A549 (cell line): ENCODE data around the gene SAPCD1. TPM values are rescaled to one million over a fixed set of nuclear protein-coding genes. Genes with fewer than 3 reads are reported as not detected.

ENCODE experiments used
- ATAC-seq, 2 experiments: fragments of 200-7000 bp in 1 of 2; fragments of >200 bp in 1 of 2; cut with Nextera tagmentation in 1 of 2; cut with Tn5 transposase in 1 of 2; 3 replicates each; pipeline versions ENCODE4 v1.8.0 to v1.9.1; 2018 to 2020; ENCODE audit warnings: mild to moderate bottlenecking in 1 of 2, moderate library complexity in 1 of 2
- CTCF ChIA-PET: fragments of 300-600 bp; sonication (Branson Sonifier 250); formaldehyde crosslinking; extraction: SDS; loops from one replicate; lab custom pipeline; 2021; ENCODE audit warnings: antibody characterized with exemption, inconsistent platforms; lab: Yijun Ruan, JAX
- POLR2A ChIA-PET: fragments of 350-600 bp; formaldehyde crosslinking; extraction: SDS; loops from one replicate; lab custom pipeline; 2021; ENCODE audit warnings: antibody characterized with exemption, inconsistent platforms; lab: Yijun Ruan, JAX
- DNase-seq, 2 experiments: peaks; one replicate each; pipeline versions ENCODE4 v3.0.0 to v3.0.0-alpha.2; 2011 to 2016; ENCODE audit warnings: low read depth in 1 of 2, low spot score in 1 of 2
- FAIRE-seq: peaks from 2 replicates; lab custom pipeline; 2011; peaks lifted over from hg19 to GRCh38; lab: Jason Lieb, UNC
- H3K27ac ChIP-seq, 2 experiments: fragments of >200 bp; sonication (Bioruptor Twin); formaldehyde crosslinking; 3 replicates each; pipeline ENCODE4 v1.5.1; 2016 to 2017
- H3K4me1 ChIP-seq: fragments of >200 bp; sonication (Bioruptor Twin); formaldehyde crosslinking; 3 replicates; pipeline ENCODE4 v1.6.1; 2016
- H3K4me2 ChIP-seq: fragments of >200 bp; sonication (Bioruptor Twin); formaldehyde crosslinking; 3 replicates; pipeline ENCODE4 v1.6.1; 2016
- H3K4me3 ChIP-seq: fragments of >200 bp; sonication (Bioruptor Twin); formaldehyde crosslinking; 3 replicates; pipeline ENCODE4 v1.5.1; 2016
- H3K9me3 ChIP-seq: fragments of >200 bp; sonication (Bioruptor Twin); formaldehyde crosslinking; 3 replicates; pipeline ENCODE4 v1.6.1; 2016
- CBX8 ChIP-seq: fragments of 200-600 bp; sonication (generic); IDR thresholded peaks from 2 replicates; pipeline ENCODE4 v1.6.1; 2016
- CTCF ChIP-seq: fragments of >200 bp; sonication (Bioruptor Twin); formaldehyde crosslinking; IDR thresholded peaks from 3 replicates; pipeline ENCODE4 v1.5.1; 2016
- FOSB ChIP-seq: fragments of 250-450 bp; sonication (Bioruptor Pico); IDR thresholded peaks from 2 replicates; pipeline ENCODE4 v1.5.0; 2020; ENCODE audit warnings: mild to moderate bottlenecking, moderate library complexity
- FOSL2 ChIP-seq, 2 experiments: fragments of 450-650 bp in 1 of 2; fragments of >200 bp in 1 of 2; sonication (Bioruptor Twin) in 1 of 2; formaldehyde crosslinking; IDR thresholded peaks; 2 replicates each; pipeline versions ENCODE4 v1.5.0 to v1.6.1; 2016 to 2020; ENCODE audit warnings: mild to moderate bottlenecking in 1 of 2, moderate library complexity in 1 of 2
- HOXA7 ChIP-seq: fragments of 250-450 bp; sonication (Bioruptor Pico); IDR thresholded peaks from 2 replicates; pipeline ENCODE4 v1.5.0; 2020; ENCODE audit warnings: mild to moderate bottlenecking, moderate library complexity
- JUN ChIP-seq, 2 experiments: fragments of >200 bp; sonication (Bioruptor Twin); formaldehyde crosslinking; IDR thresholded peaks; 2 replicates in 1 of 2; 3 replicates in 1 of 2; pipeline ENCODE4 v1.6.1; 2016 to 2017
- KDM1A ChIP-seq: fragments of 200-600 bp; sonication (generic); IDR thresholded peaks from 2 replicates; pipeline ENCODE4 v1.6.1; 2016; ENCODE audit warnings: low read depth, mild to moderate bottlenecking
- MAZ ChIP-seq: fragments of 150-350 bp; IDR thresholded peaks from 2 replicates; pipeline ENCODE4 v1.6.1; 2014; ENCODE audit warnings: antibody characterized with exemption, low read depth, low read length, borderline replicate concordance
- NPAS2 ChIP-seq: fragments of 250-450 bp; sonication (Bioruptor Pico); IDR thresholded peaks from 2 replicates; pipeline ENCODE4 v1.8.0; 2022; ENCODE audit warnings: mild to moderate bottlenecking, moderate library complexity, borderline replicate concordance
- NR3C1 ChIP-seq: fragments of >200 bp; sonication (Bioruptor Twin); formaldehyde crosslinking; IDR thresholded peaks from 3 replicates; pipeline ENCODE4 v1.6.1; 2017
- PHF8 ChIP-seq: fragments of 200-600 bp; sonication (generic); IDR thresholded peaks from 2 replicates; pipeline ENCODE4 v1.6.1; 2016; ENCODE audit warnings: low read depth, mild to moderate bottlenecking, antibody characterized with exemption, moderate library complexity, borderline replicate concordance
- ZNF302 ChIP-seq: fragments of 250-450 bp; sonication (Bioruptor Pico); IDR thresholded peaks from 2 replicates; pipeline ENCODE4 v1.9.0; 2021; ENCODE audit warnings: inconsistent platforms, mild to moderate bottlenecking, moderate library complexity
- WGBS: methylation state at CpG from one replicate; pipeline ENCODE4 v1.1.6; 2017; ENCODE audit errors: missing lambda C conversion rate; 5-methylcytosine and 5-hydroxymethylcytosine counted together
- polyA plus RNA-seq, 4 experiments: library from polyadenylated mRNA; depleted of rRNA in 3 of 4; stranded (reverse); fragments of >200 nt; fragmentation: RNase III in 1 of 4; extraction: RNeasy Plus Mini Kit Qiagen cat#74134 plus additional on column Dnase treatment in 1 of 4; gene quantifications; 2 replicates in 3 of 4; 3 replicates in 1 of 4; pipeline ENCODE4 v1.2.3, GENCODE V29; 2011 to 2017
- TF ChIP-seq, protein P1 (sequence below): IDR thresholded peaks from 2 replicates; pipeline ENCODE4 v1.6.1; 2012
- TF ChIP-seq, protein P2 (sequence below): fragments of 250-450 bp; sonication (Bioruptor Pico); IDR thresholded peaks from 2 replicates; pipeline ENCODE4 v1.5.0; 2021; ENCODE audit warnings: mild to moderate bottlenecking, moderate library complexity, borderline replicate concordance

SAPCD1 gene
- polyA plus RNA-seq, 2 of the 4 experiments (the other 2 are of a cell fraction) = 5.8 to 6.9 TPM

GRCh38 chr6:31776989-31777666, 14.7 kb downstream of the SAPCD1 start, which contains the start of gene VWA7:
Gene VWA7, minus strand, starts transcription at chr6:31777328. Its CDS starts 549 bp downstream, at chr6:31776779.
- Histone ChIP-seq H3K27ac (peak within 1 kb of the TSS; percentile 70 to 86), H3K4me2 (peak within 1 kb of the TSS; percentile 89), H3K4me3 (0 out of 3 replicates have a peak within 1 kb of the TSS, but pooled peaks have one; percentile 21), H3K4me1 (peaks cover 32% of the 10 kb centered on the region)
- peak; percentile 74 to 79 for ATAC-seq
- CTCF ChIA-PET = interaction anchor here (0.7 to 1.7 kb wide), 6 partner anchors 10 to 53 kb away, joined by 3 to 5 read pairs (median 4); partner anchors contain the start of gene VARS1
- WGBS = 13% methylated on average over 6 of the region's 15 CpGs
- no peak for TF ChIP-seq FOSL2 (IDR thresholded peaks at IDR 0.05)
- TF ChIP-seq FOSL2 (CRISPR knock-in tag; IDR thresholded peaks at IDR 0.05) = peak; percentile 59
- TF ChIP-seq JUN (IDR thresholded peaks at IDR 0.05) = peak in 1 of 2 experiments; percentile 75; a peak in 2 of 5 replicates
- TF ChIP-seq PHF8 = no peak
- TF ChIP-seq, protein P1, sequence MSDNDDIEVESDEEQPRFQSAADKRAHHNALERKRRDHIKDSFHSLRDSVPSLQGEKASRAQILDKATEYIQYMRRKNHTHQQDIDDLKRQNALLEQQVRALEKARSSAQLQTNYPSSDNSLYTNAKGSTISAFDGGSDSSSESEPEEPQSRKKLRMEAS = peak; percentile 29; the same call in 1 of the 2 replicates
- TF ChIP-seq, all 56 proteins: peak for 3
- POLR2A ChIA-PET = interaction anchor here (0.5 to 1.1 kb wide), 5 partner anchors 30 to 112 kb away, joined by 3 to 7 read pairs (median 6); partner anchors contain the start of genes CLIC1, HSPA1A, HSPA1B and HSPA1L
- DNase-seq (peak; percentile 63 to 87), FAIRE-seq (no peak)
- H3K9me3 ChIP-seq = no peaks in the 10 kb centered on the region

- no peak for TF ChIP-seq CBX8
- Histone ChIP-seq H3K9me3 (no peaks in the 10 kb centered on the region), H3K27ac (peak overlapping the region; percentile 70 to 86), H3K4me3 (no peak overlapping the region), H3K4me1 (peaks cover 32% of the 10 kb centered on the region), H3K4me2 (peak overlapping the region; percentile 89)
- no peak for ATAC-seq
- ChIA-PET POLR2A (interaction anchor here (0.9 to 1.1 kb wide), 4 partner anchors 29 to 50 kb away, joined by 3 to 7 read pairs (median 6); partner anchors contain the start of genes CLIC1, HSPA1A, HSPA1B and HSPA1L), CTCF (interaction anchor here (0.7 to 1.7 kb wide), 7 partner anchors 8 to 96 kb away, joined by 3 to 5 read pairs (median 4); partner anchors contain the start of genes LY6G5C and VARS1)
- FAIRE-seq = no peak
- 100% methylated on average over 5 of the region's 5 CpGs for WGBS
- DNase-seq = no peak
Measured at GRCh38 chr6:31777667-31778050, 15.2 kb downstream of the SAPCD1 start.

GRCh38 chr6:31778193-31778592, 15.7 kb downstream of the SAPCD1 start:
- WGBS = 93% methylated on average over 5 of the region's 5 CpGs
- DNase-seq = no peak
- Histone ChIP-seq H3K4me1 (peaks cover 32% of the 10 kb centered on the region), H3K27ac (peak overlapping the region; percentile 70 to 86; a peak in 4 of 6 replicates), H3K4me3 (no peak overlapping the region), H3K9me3 (no peaks in the 10 kb centered on the region), H3K4me2 (no peak overlapping the region)
- CTCF ChIA-PET = interaction anchor here (0.7 to 1.7 kb wide), 7 partner anchors 9 to 97 kb away, joined by 3 to 5 read pairs (median 4); partner anchors contain the start of genes LY6G5C and VARS1
- FAIRE-seq = no peak
- no peak for ATAC-seq
- POLR2A ChIA-PET = interaction anchor here (0.9 to 1.0 kb wide), 2 partner anchors 42 to 49 kb away, joined by 3 to 4 read pairs; partner anchors contain the start of genes CLIC1 and HSPA1B
- TF ChIP-seq, protein P2, sequence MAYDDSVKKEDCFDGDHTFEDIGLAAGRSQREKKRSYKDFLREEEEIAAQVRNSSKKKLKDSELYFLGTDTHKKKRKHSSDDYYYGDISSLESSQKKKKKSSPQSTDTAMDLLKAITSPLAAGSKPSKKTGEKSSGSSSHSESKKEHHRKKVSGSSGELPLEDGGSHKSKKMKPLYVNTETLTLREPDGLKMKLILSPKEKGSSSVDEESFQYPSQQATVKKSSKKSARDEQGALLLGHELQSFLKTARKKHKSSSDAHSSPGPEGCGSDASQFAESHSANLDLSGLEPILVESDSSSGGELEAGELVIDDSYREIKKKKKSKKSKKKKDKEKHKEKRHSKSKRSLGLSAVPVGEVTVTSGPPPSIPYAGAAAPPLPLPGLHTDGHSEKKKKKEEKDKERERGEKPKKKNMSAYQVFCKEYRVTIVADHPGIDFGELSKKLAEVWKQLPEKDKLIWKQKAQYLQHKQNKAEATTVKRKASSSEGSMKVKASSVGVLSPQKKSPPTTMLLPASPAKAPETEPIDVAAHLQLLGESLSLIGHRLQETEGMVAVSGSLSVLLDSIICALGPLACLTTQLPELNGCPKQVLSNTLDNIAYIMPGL (CRISPR knock-in tag) = no peak
- TF ChIP-seq MAZ (no peak), FOSB (CRISPR knock-in tag) (no peak), ZNF302 (CRISPR knock-in tag) (no peak), NPAS2 (CRISPR knock-in tag) (no peak), KDM1A (no peak), NR3C1 (no peak), HOXA7 (CRISPR knock-in tag) (no peak), CTCF (no peak)
